Measurements from ENCODE around the gene CADPS. TPM values are rescaled to one million over a fixed set of nuclear protein-coding genes. Genes with fewer than 3 reads are reported as not detected.

Gene CADPS
- total RNA-seq, 1 experiment from 2014 or later = 7.0 TPM

GRCh38 chr3:62892045-62892444 lies 16.8 kb upstream of the CADPS start:
- Mint-ChIP-seq H3K27me3 (ENCODE audit: low read depth) (no peaks in the 10 kb centered on the region), H3K4me1 (peaks cover 25% of the 10 kb centered on the region), H3K36me3 (peaks cover 15% of the 10 kb centered on the region), H3K9me3 (peaks cover 23% of the 10 kb centered on the region), H3K4me3 (no peak overlapping the region), H3K27ac (no peak overlapping the region)
- ATAC-seq (no peak), DNase-seq (ENCODE audit: low spot score) (no peak)
- CTCF ChIA-PET = no interaction called here
- POLR2A ChIA-PET = no interaction called here
- no peak for TF ChIP-seq ZNF423 (CRISPR knock-in tag; IDR thresholded peaks at IDR 0.05)
- no peak for TF ChIP-seq ZNF396 (CRISPR knock-in tag; IDR thresholded peaks at IDR 0.05; ENCODE audit: borderline replicate concordance)
- TF ChIP-seq, protein P1, sequence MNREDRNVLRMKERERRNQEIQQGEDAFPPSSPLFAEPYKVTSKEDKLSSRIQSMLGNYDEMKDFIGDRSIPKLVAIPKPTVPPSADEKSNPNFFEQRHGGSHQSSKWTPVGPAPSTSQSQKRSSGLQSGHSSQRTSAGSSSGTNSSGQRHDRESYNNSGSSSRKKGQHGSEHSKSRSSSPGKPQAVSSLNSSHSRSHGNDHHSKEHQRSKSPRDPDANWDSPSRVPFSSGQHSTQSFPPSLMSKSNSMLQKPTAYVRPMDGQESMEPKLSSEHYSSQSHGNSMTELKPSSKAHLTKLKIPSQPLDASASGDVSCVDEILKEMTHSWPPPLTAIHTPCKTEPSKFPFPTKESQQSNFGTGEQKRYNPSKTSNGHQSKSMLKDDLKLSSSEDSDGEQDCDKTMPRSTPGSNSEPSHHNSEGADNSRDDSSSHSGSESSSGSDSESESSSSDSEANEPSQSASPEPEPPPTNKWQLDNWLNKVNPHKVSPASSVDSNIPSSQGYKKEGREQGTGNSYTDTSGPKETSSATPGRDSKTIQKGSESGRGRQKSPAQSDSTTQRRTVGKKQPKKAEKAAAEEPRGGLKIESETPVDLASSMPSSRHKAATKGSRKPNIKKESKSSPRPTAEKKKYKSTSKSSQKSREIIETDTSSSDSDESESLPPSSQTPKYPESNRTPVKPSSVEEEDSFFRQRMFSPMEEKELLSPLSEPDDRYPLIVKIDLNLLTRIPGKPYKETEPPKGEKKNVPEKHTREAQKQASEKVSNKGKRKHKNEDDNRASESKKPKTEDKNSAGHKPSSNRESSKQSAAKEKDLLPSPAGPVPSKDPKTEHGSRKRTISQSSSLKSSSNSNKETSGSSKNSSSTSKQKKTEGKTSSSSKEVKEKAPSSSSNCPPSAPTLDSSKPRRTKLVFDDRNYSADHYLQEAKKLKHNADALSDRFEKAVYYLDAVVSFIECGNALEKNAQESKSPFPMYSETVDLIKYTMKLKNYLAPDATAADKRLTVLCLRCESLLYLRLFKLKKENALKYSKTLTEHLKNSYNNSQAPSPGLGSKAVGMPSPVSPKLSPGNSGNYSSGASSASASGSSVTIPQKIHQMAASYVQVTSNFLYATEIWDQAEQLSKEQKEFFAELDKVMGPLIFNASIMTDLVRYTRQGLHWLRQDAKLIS (CRISPR knock-in tag; IDR thresholded peaks at IDR 0.05; ENCODE audit: borderline replicate concordance) = no peak
- TF ChIP-seq ZNF263 (CRISPR knock-in tag; IDR thresholded peaks at IDR 0.05; ENCODE audit: low read depth) = no peak
- TF ChIP-seq NR3C1 (CRISPR knock-in tag; conservative IDR thresholded peaks at IDR 0.05; ENCODE audit: low read depth) = no peak
- TF ChIP-seq USF2 (CRISPR knock-in tag; IDR thresholded peaks at IDR 0.05) = no peak
- TF ChIP-seq TP53 (CRISPR knock-in tag; IDR thresholded peaks at IDR 0.05) = no peak
- TF ChIP-seq, protein P2, sequence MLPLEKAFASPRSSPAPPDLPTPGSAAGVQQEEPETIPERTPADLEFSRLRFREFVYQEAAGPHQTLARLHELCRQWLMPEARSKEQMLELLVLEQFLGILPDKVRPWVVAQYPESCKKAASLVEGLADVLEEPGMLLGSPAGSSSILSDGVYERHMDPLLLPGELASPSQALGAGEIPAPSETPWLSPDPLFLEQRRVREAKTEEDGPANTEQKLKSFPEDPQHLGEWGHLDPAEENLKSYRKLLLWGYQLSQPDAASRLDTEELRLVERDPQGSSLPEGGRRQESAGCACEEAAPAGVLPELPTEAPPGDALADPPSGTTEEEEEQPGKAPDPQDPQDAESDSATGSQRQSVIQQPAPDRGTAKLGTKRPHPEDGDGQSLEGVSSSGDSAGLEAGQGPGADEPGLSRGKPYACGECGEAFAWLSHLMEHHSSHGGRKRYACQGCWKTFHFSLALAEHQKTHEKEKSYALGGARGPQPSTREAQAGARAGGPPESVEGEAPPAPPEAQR (CRISPR knock-in tag; IDR thresholded peaks at IDR 0.05) = no peak
- TF ChIP-seq TEAD1 (CRISPR knock-in tag; IDR thresholded peaks at IDR 0.05) = no peak
- no peak for TF ChIP-seq HMGA2 (CRISPR knock-in tag; IDR thresholded peaks at IDR 0.05)
- TF ChIP-seq ZNF512 (CRISPR knock-in tag; IDR thresholded peaks at IDR 0.05; ENCODE audit: borderline replicate concordance) = no peak
- no peak for TF ChIP-seq FOXP1 (CRISPR knock-in tag; IDR thresholded peaks at IDR 0.05; ENCODE audit: borderline replicate concordance)
- no peak for TF ChIP-seq ZNF671 (CRISPR knock-in tag; IDR thresholded peaks at IDR 0.05)
- TF ChIP-seq, protein P3, sequence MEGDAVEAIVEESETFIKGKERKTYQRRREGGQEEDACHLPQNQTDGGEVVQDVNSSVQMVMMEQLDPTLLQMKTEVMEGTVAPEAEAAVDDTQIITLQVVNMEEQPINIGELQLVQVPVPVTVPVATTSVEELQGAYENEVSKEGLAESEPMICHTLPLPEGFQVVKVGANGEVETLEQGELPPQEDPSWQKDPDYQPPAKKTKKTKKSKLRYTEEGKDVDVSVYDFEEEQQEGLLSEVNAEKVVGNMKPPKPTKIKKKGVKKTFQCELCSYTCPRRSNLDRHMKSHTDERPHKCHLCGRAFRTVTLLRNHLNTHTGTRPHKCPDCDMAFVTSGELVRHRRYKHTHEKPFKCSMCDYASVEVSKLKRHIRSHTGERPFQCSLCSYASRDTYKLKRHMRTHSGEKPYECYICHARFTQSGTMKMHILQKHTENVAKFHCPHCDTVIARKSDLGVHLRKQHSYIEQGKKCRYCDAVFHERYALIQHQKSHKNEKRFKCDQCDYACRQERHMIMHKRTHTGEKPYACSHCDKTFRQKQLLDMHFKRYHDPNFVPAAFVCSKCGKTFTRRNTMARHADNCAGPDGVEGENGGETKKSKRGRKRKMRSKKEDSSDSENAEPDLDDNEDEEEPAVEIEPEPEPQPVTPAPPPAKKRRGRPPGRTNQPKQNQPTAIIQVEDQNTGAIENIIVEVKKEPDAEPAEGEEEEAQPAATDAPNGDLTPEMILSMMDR (IDR thresholded peaks at IDR 0.05) = no peak
- TF ChIP-seq GABPB1 (CRISPR knock-in tag; IDR thresholded peaks at IDR 0.05) = no peak
- TF ChIP-seq NR2C2 (CRISPR knock-in tag; IDR thresholded peaks at IDR 0.05) = no peak
- no peak for TF ChIP-seq PRRX2 (CRISPR knock-in tag; IDR thresholded peaks at IDR 0.05)

GRCh38 chr3:62888778-62889177 lies 13.6 kb upstream of the CADPS start:
- no peaks in the 10 kb centered on the region for H3K36me3 Mint-ChIP-seq
- ATAC-seq = no peak
- ChIA-PET POLR2A (interaction anchor here (1.6 to 2.2 kb wide), 2 partner anchors 12 to 15 kb away, joined by 4 to 8 read pairs; no protein-coding TSS in a partner anchor), CTCF (interaction anchor here (0.6 to 3.0 kb wide), 4 partner anchors 12 to 221 kb away, joined by 3 to 17 read pairs (median 4); partner anchors contain the start of gene CADPS)
- H3K4me1 Mint-ChIP-seq = peaks cover 51% of the 10 kb centered on the region
- H3K27me3 Mint-ChIP-seq (ENCODE audit: low read depth) = no peaks in the 10 kb centered on the region
- no peak overlapping the region for H3K27ac Mint-ChIP-seq
- no peaks in the 10 kb centered on the region for H3K9me3 Mint-ChIP-seq
- no peak overlapping the region for H3K4me3 Mint-ChIP-seq
- DNase-seq (ENCODE audit: low spot score) = no peak
- TF ChIP-seq NFYB (CRISPR knock-in tag; conservative IDR thresholded peaks at IDR 0.05; ENCODE audit: low read depth) (no peak), ATF1 (CRISPR knock-in tag; IDR thresholded peaks at IDR 0.05) (no peak), NR3C1 (CRISPR knock-in tag; conservative IDR thresholded peaks at IDR 0.05; ENCODE audit: low read depth) (no peak), MYBL2 (CRISPR knock-in tag; IDR thresholded peaks at IDR 0.05) (no peak), TP53 (CRISPR knock-in tag; IDR thresholded peaks at IDR 0.05) (no peak), ZNF423 (CRISPR knock-in tag; IDR thresholded peaks at IDR 0.05) (no peak), USF2 (CRISPR knock-in tag; IDR thresholded peaks at IDR 0.05) (no peak), GRHL2 (CRISPR knock-in tag; IDR thresholded peaks at IDR 0.05; ENCODE audit: insufficient replicate concordance, severe bottlenecking) (no peak), SP1 (CRISPR knock-in tag; conservative IDR thresholded peaks at IDR 0.05) (no peak)
- TF ChIP-seq, protein P4, sequence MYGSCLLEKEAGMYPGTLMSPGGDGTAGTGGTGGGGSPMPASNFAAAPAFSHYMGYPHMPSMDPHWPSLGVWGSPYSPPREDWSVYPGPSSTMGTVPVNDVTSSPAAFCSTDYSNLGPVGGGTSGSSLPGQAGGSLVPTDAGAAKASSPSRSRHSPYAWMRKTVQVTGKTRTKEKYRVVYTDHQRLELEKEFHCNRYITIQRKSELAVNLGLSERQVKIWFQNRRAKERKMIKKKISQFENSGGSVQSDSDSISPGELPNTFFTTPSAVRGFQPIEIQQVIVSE (CRISPR knock-in tag; IDR thresholded peaks at IDR 0.05; ENCODE audit: borderline replicate concordance) = no peak
- TF ChIP-seq, protein P5, sequence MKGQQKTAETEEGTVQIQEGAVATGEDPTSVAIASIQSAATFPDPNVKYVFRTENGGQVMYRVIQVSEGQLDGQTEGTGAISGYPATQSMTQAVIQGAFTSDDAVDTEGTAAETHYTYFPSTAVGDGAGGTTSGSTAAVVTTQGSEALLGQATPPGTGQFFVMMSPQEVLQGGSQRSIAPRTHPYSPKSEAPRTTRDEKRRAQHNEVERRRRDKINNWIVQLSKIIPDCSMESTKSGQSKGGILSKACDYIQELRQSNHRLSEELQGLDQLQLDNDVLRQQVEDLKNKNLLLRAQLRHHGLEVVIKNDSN (CRISPR knock-in tag; IDR thresholded peaks at IDR 0.05) = no peak
